IPS DF 6.9 (cell line): ENCODE data around the gene COL23A1.
A peak's percentile ranks its signal among the peaks of the same experiment; 100 is the strongest.

Experiments
- DNase-seq: peaks from one replicate; pipeline ENCODE4 v3.0.0-alpha.2; 2013; ENCODE audit warnings: low read depth, low spot score
- H3K27ac ChIP-seq: one replicate; pipeline ENCODE4 v1.5.1; 2013; ENCODE audit warnings: low read length, control low read depth
- H3K27me3 ChIP-seq: 2 replicates; pipeline ENCODE4 v1.6.1; 2013; ENCODE audit warnings: mild to moderate bottlenecking, low read length; ENCODE audit not compliant: control insufficient read depth, insufficient read depth
- H3K36me3 ChIP-seq: 2 replicates; pipeline ENCODE4 v1.6.1; 2013; ENCODE audit warnings: low read length; ENCODE audit not compliant: control insufficient read depth, insufficient read depth
- H3K4me1 ChIP-seq: 2 replicates; pipeline ENCODE4 v1.6.1; 2013; ENCODE audit warnings: low read length; ENCODE audit not compliant: control insufficient read depth, insufficient read depth
- H3K4me3 ChIP-seq: 2 replicates; pipeline ENCODE4 v1.5.1; 2013; ENCODE audit warnings: mild to moderate bottlenecking, low read length
- H3K9me3 ChIP-seq: 2 replicates; pipeline ENCODE4 v1.6.1; 2013; ENCODE audit warnings: low read length, inconsistent platforms; ENCODE audit not compliant: control insufficient read depth, insufficient read depth
- WGBS: extraction: QIAGEN DNeasy Blood & Tissue Kit; methylation state at CpG from one replicate; pipeline ENCODE4 v1.1.7; 2013; ENCODE audit warnings: mixed read lengths, missing lambda C conversion rate; ENCODE audit not compliant: insufficient read length, insufficient coverage; 5-methylcytosine and 5-hydroxymethylcytosine counted together

The COL23A1 gene

DNA sequence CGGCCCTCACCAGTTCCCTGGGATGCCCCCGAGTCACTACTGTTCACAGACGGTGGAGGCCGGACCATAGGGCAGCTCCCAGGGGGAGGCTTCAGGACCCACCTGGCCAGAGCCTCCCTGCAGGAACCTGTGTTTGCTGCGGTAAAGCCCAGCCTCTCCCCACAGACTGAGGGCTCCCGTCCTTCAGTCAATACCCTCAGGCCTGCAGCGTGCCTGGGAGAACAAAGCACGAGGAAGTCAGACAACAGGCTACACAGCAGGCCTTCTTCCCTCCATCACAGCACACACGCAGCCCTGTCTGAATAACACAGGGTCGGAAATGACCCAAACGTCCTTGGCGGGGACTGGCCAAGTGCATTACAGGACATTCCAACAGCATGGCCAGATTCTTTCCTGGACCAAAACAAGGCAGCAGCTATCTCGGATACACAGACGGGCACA, 34.4 kb downstream of the COL23A1 start:
- H3K27me3 ChIP-seq, result no peaks in the 10 kb centered on the region
- peaks cover 2% of the 10 kb centered on the region for H3K4me1 ChIP-seq
- no CpG with 5 or more reads among the region's 14 CpGs for WGBS
- no peaks in the 10 kb centered on the region for H3K9me3 ChIP-seq
- H3K27ac ChIP-seq, result no peak overlapping the region
- no peak overlapping the region for H3K4me3 ChIP-seq
- H3K36me3 ChIP-seq, result no peaks in the 10 kb centered on the region
- DNase-seq, result peak; percentile 84

DNA sequence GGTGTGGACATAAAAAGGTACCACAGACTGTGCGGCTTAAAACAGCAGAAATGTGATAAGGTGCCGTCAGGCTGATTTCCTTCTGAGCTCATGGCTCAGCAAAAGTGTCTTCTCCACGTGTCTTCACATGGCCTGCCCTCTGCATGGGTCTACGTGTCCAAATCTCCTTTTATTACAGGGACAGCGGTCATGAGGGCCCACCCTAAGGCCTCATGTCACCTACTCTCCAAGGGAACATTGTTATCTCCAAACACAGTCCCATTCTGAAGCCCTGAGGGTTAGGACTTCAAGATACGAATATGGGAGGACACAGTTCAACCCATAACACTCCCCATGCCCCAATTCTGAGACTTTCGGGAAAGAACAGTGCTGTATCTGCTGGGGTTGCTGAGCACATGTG, 35.2 kb downstream of the COL23A1 start:
- DNase-seq, result no peak
- no peak overlapping the region for H3K27ac ChIP-seq
- H3K27me3 ChIP-seq, result no peaks in the 10 kb centered on the region

GRCh38 chr5:178554311-178554710, 35.9 kb downstream of the COL23A1 start:
- no peaks in the 10 kb centered on the region for H3K9me3 ChIP-seq
- H3K27ac ChIP-seq, result no peak overlapping the region
- no CpG with 5 or more reads among the region's 11 CpGs for WGBS
- H3K27me3 ChIP-seq, result no peaks in the 10 kb centered on the region
- H3K4me1 ChIP-seq, result peaks cover 2% of the 10 kb centered on the region
- no peak for DNase-seq
- no peak overlapping the region for H3K4me3 ChIP-seq
- H3K36me3 ChIP-seq, result no peaks in the 10 kb centered on the region

More for the DNA sequence above, 35.2 kb downstream of the COL23A1 start:
- H3K4me1 ChIP-seq, result peaks cover 2% of the 10 kb centered on the region
- H3K36me3 ChIP-seq, result no peaks in the 10 kb centered on the region
- no peak overlapping the region for H3K4me3 ChIP-seq
- WGBS, result no CpG with 5 or more reads among the region's 7 CpGs
- no peaks in the 10 kb centered on the region for H3K9me3 ChIP-seq

GRCh38 chr5:178553517-178553916, 36.7 kb downstream of the COL23A1 start:
- Histone ChIP-seq H3K27me3 (no peaks in the 10 kb centered on the region), H3K36me3 (no peaks in the 10 kb centered on the region), H3K9me3 (no peaks in the 10 kb centered on the region), H3K4me3 (no peak overlapping the region), H3K27ac (no peak overlapping the region), H3K4me1 (peaks cover 2% of the 10 kb centered on the region)
- no CpG with 5 or more reads among the region's 13 CpGs for WGBS
- DNase-seq, result no peak

DNA sequence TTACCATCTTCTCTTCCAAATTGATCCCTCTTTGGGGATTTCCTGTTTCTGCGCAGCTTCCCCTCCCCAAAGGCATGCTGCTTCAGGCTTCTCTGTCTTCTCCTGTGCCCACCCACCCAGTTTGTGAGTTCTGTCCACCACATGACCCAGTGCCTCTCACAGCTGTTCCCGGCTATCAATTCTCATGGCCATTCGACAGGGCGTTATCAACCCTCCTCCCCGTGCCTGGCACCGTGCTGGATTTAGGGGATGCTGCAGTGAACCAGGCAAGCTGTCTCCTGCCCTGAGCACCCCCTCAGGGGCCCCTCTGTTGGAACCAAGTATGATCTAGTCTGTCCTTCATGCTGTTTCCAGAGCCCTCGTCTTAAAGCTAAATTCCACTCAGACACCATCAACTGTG, 38.7 kb downstream of the COL23A1 start:
- no peak overlapping the region for H3K27ac ChIP-seq
- no peaks in the 10 kb centered on the region for H3K9me3 ChIP-seq
- H3K36me3 ChIP-seq, result no peaks in the 10 kb centered on the region
- no peak for DNase-seq
- no peak overlapping the region for H3K4me3 ChIP-seq
- H3K4me1 ChIP-seq, result peaks cover 2% of the 10 kb centered on the region; the same call in 1 of the 2 replicates
- no peaks in the 10 kb centered on the region for H3K27me3 ChIP-seq
- no CpG with 5 or more reads among the region's 7 CpGs for WGBS

DNA sequence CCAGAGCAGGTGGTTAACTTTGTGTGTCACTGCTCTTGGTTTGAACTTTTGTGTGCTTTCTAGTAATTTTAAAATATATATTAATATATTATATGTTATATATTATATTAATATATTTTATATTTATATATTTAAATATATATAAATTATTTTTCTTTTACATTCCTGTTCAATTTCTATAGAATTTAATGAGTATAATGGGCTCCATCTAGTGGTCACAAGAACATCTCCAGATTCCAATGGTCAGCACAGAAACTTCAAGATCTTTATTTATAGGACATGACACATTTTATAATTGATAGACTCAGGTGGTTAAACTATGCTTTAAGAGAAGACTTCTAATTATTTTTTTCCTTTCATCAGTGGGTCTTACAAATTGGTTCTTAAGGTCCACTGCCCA, 39.1 kb downstream of the COL23A1 start:
- Histone ChIP-seq H3K9me3 (no peaks in the 10 kb centered on the region), H3K4me3 (no peak overlapping the region), H3K4me1 (peaks cover 2% of the 10 kb centered on the region; the same call in 1 of the 2 replicates), H3K27me3 (no peaks in the 10 kb centered on the region), H3K27ac (no peak overlapping the region), H3K36me3 (no peaks in the 10 kb centered on the region)
- no peak for DNase-seq

GRCh38 chr5:178548746-178549145, 41.4 kb downstream of the COL23A1 start:
- no CpG with 5 or more reads among the region's 9 CpGs for WGBS
- H3K27me3 ChIP-seq, result no peaks in the 10 kb centered on the region
- H3K9me3 ChIP-seq, result no peaks in the 10 kb centered on the region
- no peaks in the 10 kb centered on the region for H3K36me3 ChIP-seq
- H3K4me1 ChIP-seq, result peaks cover 2% of the 10 kb centered on the region; the same call in 1 of the 2 replicates
- H3K27ac ChIP-seq, result no peak overlapping the region
- no peak overlapping the region for H3K4me3 ChIP-seq
- no peak for DNase-seq

GRCh38 chr5:178547753-178548415, 42.3 kb downstream of the COL23A1 start:
- no peak for DNase-seq
- H3K9me3 ChIP-seq, result no peaks in the 10 kb centered on the region
- no peak overlapping the region for H3K27ac ChIP-seq
- no peaks in the 10 kb centered on the region for H3K36me3 ChIP-seq
- WGBS, result 100% methylated on average over 1 of the region's 6 CpGs
- H3K4me1 ChIP-seq, result peaks cover 2% of the 10 kb centered on the region; the same call in 1 of the 2 replicates
- no peak overlapping the region for H3K4me3 ChIP-seq
- no peaks in the 10 kb centered on the region for H3K27me3 ChIP-seq

- DNase-seq, result no peak
- peaks cover 2% of the 10 kb centered on the region; the same call in 1 of the 2 replicates for H3K4me1 ChIP-seq
- no CpG with 5 or more reads among the region's 12 CpGs for WGBS
Observed at GRCh38 chr5:178547052-178547666, 43.0 kb downstream of the COL23A1 start.

GRCh38 chr5:178546675-178547033, 43.5 kb downstream of the COL23A1 start:
- peaks cover 2% of the 10 kb centered on the region; the same call in 1 of the 2 replicates for H3K4me1 ChIP-seq
- no CpG with 5 or more reads among the region's 9 CpGs for WGBS
- no peaks in the 10 kb centered on the region for H3K9me3 ChIP-seq
- H3K36me3 ChIP-seq, result no peaks in the 10 kb centered on the region
- H3K27me3 ChIP-seq, result no peaks in the 10 kb centered on the region
- no peak overlapping the region for H3K27ac ChIP-seq
- no peak for DNase-seq
- H3K4me3 ChIP-seq, result no peak overlapping the region

More at GRCh38 chr5:178547052-178547666, 43.0 kb downstream of the COL23A1 start:
- H3K27ac ChIP-seq, result no peak overlapping the region
- H3K27me3 ChIP-seq, result no peaks in the 10 kb centered on the region
- no peaks in the 10 kb centered on the region for H3K9me3 ChIP-seq
- H3K4me3 ChIP-seq, result no peak overlapping the region
- H3K36me3 ChIP-seq, result no peaks in the 10 kb centered on the region
